ENCODE measurements around the gene TLE3.

Gene TLE3

DNA sequence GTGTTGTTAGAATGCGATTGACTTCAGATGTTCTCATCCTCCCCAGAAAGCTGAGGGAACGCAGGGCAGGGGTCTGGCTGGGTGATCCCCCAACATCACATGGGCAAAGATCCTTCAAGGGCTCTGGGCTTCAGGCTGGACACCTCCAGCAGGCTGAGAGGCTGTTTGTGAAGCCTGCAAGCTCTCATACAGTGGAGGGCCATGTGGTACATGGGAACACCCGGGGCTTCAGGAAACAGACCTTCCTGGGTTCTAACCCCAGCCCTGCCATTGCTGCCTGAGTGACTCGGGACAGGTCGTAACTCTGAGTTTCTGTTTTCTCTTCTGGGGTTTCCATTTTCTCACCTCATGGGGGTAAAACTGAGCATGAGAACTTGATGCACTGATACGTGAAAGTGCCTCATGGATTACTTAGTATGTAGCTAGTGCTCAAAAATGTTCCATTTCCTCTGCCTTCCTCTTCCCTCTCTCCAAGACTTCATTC lies 81.2 kb downstream of the TLE3 start:
- ChIA-PET CTCF (interaction anchor here (0.5 to 0.6 kb wide), 2 partner anchors 46 to 470 kb away, joined by 3 to 4 read pairs; no protein-coding TSS in a partner anchor), POLR2A (ENCODE audit: low non-redundant PET) (no interaction called here)
- DNase-seq (ENCODE audit: low spot score): no peak
- no peak overlapping the region for H3K27ac ChIP-seq
- TF ChIP-seq CTCF (conservative IDR thresholded peaks at IDR 0.05; ENCODE audit: low read depth): no peak

DNA sequence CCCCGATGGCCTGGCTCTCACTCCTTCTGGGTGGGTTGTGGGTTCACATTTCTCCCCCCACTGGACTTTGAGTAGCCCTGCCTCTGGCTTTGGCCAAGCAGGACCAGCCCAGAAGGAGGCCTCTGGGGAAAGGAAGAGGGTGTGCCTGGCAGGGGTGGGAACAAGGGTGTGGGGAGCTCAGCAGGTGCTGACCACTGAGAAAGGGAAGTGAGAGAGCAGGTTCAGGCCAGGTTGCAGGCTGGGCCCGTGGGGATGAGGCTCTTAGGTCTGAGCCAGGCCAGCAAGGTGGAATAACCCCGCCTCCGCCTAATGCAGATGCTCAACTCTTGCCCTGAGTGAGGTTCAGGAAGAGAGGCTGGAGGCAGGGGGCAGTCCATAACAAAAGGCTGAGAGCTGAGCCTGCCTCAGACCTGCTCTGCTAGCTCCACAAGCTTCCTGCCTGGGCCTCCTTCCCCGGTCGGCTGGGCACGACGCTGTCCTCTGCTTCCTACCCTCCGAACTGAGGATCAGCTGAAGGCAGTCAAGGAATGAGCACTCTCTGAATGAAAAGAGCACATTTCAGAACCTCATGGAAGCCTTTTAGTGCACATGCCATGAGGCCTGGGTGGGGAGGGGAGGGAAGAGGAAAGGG lies 82.7 kb downstream of the TLE3 start:
- CTCF ChIA-PET: interaction anchor here (0.5 kb wide), 1 partner anchor 122 kb away, joined by 3 read pairs; no protein-coding TSS in a partner anchor
- TF ChIP-seq CTCF (conservative IDR thresholded peaks at IDR 0.05; ENCODE audit: low read depth): no peak
- no peak overlapping the region for H3K27ac ChIP-seq
- POLR2A ChIA-PET (ENCODE audit: low non-redundant PET): no interaction called here
- no peak for DNase-seq (ENCODE audit: low spot score)

DNA sequence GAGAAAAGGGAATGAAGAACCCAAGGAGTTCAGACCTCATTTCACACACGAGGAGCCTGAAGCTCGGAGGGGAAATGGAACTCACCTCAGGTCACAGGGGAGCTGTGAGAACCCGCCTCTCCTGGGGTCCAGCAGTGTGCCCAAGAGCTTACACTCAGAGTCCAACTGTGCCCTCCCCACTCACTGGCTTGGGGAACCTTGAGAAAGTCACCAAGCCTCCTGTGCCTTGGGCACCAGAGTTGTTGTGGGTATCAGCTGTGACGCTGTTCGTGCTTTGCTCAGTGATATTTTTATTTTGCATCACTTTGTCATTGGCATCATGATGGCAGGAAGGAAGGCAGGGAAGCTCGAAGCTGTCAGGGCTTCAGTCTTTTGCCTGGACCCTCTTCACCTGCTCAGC lies 83.4 kb downstream of the TLE3 start:
- no peak overlapping the region for H3K27ac ChIP-seq
- no peak for TF ChIP-seq CTCF (conservative IDR thresholded peaks at IDR 0.05; ENCODE audit: low read depth)
- ChIA-PET POLR2A (ENCODE audit: low non-redundant PET) (no interaction called here), CTCF (no interaction called here)
- DNase-seq (ENCODE audit: low spot score): no peak

DNA sequence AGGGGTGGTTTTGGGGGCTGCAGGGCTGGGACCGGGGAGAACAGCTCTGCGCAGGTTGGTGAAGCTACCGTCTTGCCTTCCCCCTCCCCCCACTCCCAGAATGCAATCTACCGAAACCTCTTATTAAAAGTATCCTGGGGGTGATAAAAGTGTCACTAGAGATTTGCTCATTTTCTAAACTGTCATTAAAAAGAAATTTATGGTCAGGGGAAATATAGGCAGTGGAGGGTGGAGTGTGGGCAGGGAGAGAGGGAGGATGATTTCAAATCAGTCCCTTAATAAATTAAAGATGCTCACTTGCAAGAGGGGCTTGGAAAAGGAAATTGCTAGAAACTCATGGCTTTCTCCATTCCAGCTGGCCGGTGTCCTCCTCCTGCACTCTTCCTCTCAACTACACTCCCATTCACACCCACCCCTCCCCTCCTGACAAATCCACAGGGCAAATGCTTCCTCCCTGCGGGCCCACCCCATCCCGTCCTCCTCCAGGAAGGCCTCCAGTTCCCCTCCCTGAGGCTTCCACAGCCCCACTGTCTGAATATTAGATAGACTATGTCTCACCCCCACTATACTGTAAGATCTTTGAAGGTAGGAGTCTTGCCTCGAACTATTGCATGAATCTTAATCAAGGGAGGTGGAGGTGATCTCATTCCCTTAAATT lies 83.9 kb downstream of the TLE3 start:
- H3K27ac ChIP-seq: no peak overlapping the region
- ChIA-PET POLR2A (ENCODE audit: low non-redundant PET) (no interaction called here), CTCF (no interaction called here)
- DNase-seq (ENCODE audit: low spot score): no peak
- no peak for TF ChIP-seq CTCF (conservative IDR thresholded peaks at IDR 0.05; ENCODE audit: low read depth)

- TF ChIP-seq CTCF (conservative IDR thresholded peaks at IDR 0.05; ENCODE audit: low read depth): no peak
- CTCF ChIA-PET: no interaction called here
Measured at GRCh38 chr15:70012895-70013294, 84.8 kb downstream of the TLE3 start.

GRCh38 chr15:70008697-70009290 lies 88.9 kb downstream of the TLE3 start:
- CTCF ChIA-PET: no interaction called here
- TF ChIP-seq CTCF (conservative IDR thresholded peaks at IDR 0.05; ENCODE audit: low read depth): no peak
- H3K27ac ChIP-seq: no peak overlapping the region
- POLR2A ChIA-PET (ENCODE audit: low non-redundant PET): no interaction called here
- no peak for DNase-seq (ENCODE audit: low spot score)

More at GRCh38 chr15:70012895-70013294, 84.8 kb downstream of the TLE3 start:
- POLR2A ChIA-PET (ENCODE audit: low non-redundant PET): no interaction called here
- H3K27ac ChIP-seq: no peak overlapping the region
- no peak for DNase-seq (ENCODE audit: low spot score)

All from RWPE1 (cell line).